ENCODE data around the gene PPFIA3. TPM values are rescaled to one million over a fixed set of nuclear protein-coding genes. Genes with fewer than 3 reads are reported as not detected.

Gene PPFIA3
- total RNA-seq, 1 experiment from 2014 or later = 28.1 TPM

DNA sequence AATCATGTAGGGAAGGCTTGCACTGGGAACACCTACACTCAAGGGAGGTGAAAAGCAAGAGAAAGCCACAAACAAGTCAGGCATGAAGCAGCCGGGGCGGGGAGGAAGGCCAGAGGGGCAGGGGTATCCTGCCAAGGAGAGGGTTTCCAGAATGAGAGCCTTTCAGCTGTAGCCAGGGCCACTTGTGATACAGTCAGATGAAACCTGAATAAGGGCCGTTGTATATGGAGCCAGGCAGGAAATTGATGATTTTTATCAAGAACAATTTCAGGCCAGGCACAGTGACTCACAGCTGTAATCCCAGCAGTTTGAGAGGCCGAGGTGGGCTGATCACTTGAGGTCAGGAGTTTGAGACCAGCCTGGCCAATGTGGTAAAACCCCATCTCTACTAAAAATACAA lies 42.6 kb downstream of the PPFIA3 start:
- ATAC-seq = no peak
- Histone ChIP-seq H3K4me1 (ENCODE audit: control insufficient read depth in 1 of 2, insufficient read depth in 2 of 2, low read length in 2 of 2) (peaks cover 9 to 14% of the 10 kb centered on the region in 2 experiments), H3K27me3 (ENCODE audit: insufficient read depth, low read length) (no peaks in the 10 kb centered on the region), H3K4me2 (ENCODE audit: low read length) (no peak overlapping the region), H3K9me2 (ENCODE audit: insufficient read depth) (no peaks in the 10 kb centered on the region), H3K27ac (ENCODE audit: low read depth, low read length) (no peak overlapping the region), H2AFZ (ENCODE audit: low read depth, low read length, poor library complexity, severe bottlenecking) (no peak overlapping the region), H3K9ac (ENCODE audit: low read length) (no peak overlapping the region), H4K20me1 (ENCODE audit: insufficient read depth) (no peaks in the 10 kb centered on the region), H3K79me2 (ENCODE audit: insufficient read depth, low read length) (peaks cover 13% of the 10 kb centered on the region), H3K9me3 (ENCODE audit: control insufficient read depth in 1 of 2, insufficient read depth in 1 of 2, low read depth in 1 of 2, low read length in 2 of 2) (no peaks in the 10 kb centered on the region), H3K36me3 (ENCODE audit: control insufficient read depth in 1 of 2, insufficient read depth in 2 of 2, low read length in 2 of 2) (no peaks in the 10 kb centered on the region; a peak in 1 of 4 replicates), H3K4me3 (replicated peaks in 1 of 2; ENCODE audit: low read depth in 1 of 2, low read length in 2 of 2) (no peak overlapping the region)
- no TSS peak for BruUV-seq (replicated peaks)
- no peak for TF ChIP-seq YY1 (IDR thresholded peaks at IDR 0.05; ENCODE audit: extremely low read depth, insufficient replicate concordance, low read depth, low read length)
- TF ChIP-seq EZH2phosphoT487 (IDR thresholded peaks at IDR 0.05; ENCODE audit: borderline replicate concordance) = no peak
- no peak for TF ChIP-seq POLR2A (IDR thresholded peaks at IDR 0.05; ENCODE audit: borderline replicate concordance, extremely low read depth, insufficient read depth, insufficient read length)
- TF ChIP-seq EGR1 (IDR thresholded peaks at IDR 0.05; ENCODE audit: low read depth) = no peak
- TF ChIP-seq, protein P1, sequence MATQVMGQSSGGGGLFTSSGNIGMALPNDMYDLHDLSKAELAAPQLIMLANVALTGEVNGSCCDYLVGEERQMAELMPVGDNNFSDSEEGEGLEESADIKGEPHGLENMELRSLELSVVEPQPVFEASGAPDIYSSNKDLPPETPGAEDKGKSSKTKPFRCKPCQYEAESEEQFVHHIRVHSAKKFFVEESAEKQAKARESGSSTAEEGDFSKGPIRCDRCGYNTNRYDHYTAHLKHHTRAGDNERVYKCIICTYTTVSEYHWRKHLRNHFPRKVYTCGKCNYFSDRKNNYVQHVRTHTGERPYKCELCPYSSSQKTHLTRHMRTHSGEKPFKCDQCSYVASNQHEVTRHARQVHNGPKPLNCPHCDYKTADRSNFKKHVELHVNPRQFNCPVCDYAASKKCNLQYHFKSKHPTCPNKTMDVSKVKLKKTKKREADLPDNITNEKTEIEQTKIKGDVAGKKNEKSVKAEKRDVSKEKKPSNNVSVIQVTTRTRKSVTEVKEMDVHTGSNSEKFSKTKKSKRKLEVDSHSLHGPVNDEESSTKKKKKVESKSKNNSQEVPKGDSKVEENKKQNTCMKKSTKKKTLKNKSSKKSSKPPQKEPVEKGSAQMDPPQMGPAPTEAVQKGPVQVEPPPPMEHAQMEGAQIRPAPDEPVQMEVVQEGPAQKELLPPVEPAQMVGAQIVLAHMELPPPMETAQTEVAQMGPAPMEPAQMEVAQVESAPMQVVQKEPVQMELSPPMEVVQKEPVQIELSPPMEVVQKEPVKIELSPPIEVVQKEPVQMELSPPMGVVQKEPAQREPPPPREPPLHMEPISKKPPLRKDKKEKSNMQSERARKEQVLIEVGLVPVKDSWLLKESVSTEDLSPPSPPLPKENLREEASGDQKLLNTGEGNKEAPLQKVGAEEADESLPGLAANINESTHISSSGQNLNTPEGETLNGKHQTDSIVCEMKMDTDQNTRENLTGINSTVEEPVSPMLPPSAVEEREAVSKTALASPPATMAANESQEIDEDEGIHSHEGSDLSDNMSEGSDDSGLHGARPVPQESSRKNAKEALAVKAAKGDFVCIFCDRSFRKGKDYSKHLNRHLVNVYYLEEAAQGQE (IDR thresholded peaks at IDR 0.05; ENCODE audit: low read depth) = no peak
- TF ChIP-seq, protein P2, sequence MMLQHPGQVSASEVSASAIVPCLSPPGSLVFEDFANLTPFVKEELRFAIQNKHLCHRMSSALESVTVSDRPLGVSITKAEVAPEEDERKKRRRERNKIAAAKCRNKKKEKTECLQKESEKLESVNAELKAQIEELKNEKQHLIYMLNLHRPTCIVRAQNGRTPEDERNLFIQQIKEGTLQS (IDR thresholded peaks at IDR 0.05) = no peak
- no peak for TF ChIP-seq JUND (IDR thresholded peaks at IDR 0.05)
- TF ChIP-seq, protein P3, sequence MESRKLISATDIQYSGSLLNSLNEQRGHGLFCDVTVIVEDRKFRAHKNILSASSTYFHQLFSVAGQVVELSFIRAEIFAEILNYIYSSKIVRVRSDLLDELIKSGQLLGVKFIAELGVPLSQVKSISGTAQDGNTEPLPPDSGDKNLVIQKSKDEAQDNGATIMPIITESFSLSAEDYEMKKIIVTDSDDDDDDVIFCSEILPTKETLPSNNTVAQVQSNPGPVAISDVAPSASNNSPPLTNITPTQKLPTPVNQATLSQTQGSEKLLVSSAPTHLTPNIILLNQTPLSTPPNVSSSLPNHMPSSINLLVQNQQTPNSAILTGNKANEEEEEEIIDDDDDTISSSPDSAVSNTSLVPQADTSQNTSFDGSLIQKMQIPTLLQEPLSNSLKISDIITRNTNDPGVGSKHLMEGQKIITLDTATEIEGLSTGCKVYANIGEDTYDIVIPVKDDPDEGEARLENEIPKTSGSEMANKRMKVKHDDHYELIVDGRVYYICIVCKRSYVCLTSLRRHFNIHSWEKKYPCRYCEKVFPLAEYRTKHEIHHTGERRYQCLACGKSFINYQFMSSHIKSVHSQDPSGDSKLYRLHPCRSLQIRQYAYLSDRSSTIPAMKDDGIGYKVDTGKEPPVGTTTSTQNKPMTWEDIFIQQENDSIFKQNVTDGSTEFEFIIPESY (IDR thresholded peaks at IDR 0.05; ENCODE audit: extremely low read depth, insufficient replicate concordance, low read length) = no peak
- intact Hi-C loops (cut with micrococcal nuclease) = no loop called here
- RAD21 ChIA-PET (ENCODE audit: low non-redundant PET in 1 of 2, low total read pairs in 2 of 2, uncharacterized antibody in 2 of 2, unreplicated experiment in 2 of 2) = no interaction called here
- POLR2A ChIA-PET = interaction anchor here (1.3 kb wide), 1 partner anchor 37 kb away, joined by 5 read pairs; no protein-coding TSS in a partner anchor
- CTCF ChIA-PET = interaction anchor here (1.9 kb wide), 1 partner anchor 37 kb away, joined by 4 read pairs; no protein-coding TSS in a partner anchor
- DNase-seq (ENCODE audit: low read depth, low spot score) = no peak
